HT1080 (cell line): Measurements from ENCODE around the gene CTDSP1. TPM values are rescaled to one million over a fixed set of nuclear protein-coding genes. Genes with fewer than 3 reads are reported as not detected.
A peak's percentile ranks its signal among the peaks of the same experiment; 100 is the strongest.

Experiments
- DNase-seq: peaks from one replicate; pipeline ENCODE4 v3.0.0-alpha.2; 2015; ENCODE audit warnings: low read depth
- total RNA-seq: library from RNA; depleted of rRNA; stranded (reverse); fragments of >200 nt; shearing (Covaris generic); gene quantifications from 2 replicates; pipeline ENCODE4 v1.2.3, GENCODE V29; 2014

The CTDSP1 gene
- total RNA-seq, 1 experiment from 2014 or later = 61.2 TPM

DNA sequence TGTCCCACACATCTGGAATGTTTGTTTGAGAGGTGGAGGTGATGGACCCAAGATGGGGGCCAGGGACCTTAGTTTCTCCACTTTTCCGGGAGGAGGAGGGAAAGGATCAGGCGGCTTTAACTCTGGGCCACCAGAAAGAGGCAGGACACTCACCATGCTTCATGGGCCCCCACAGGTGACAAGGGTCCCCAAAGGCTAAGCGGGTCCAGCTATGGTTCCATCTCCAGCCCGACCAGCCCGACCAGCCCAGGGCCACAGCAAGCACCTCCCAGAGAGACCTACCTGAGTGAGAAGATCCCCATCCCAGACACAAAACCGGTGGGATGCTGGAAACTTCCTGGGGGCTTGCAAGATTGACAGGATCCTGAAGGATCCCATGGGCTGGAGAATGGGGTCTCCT is 16.9 kb upstream of the CTDSP1 start:
- DNase-seq = no peak

DNA sequence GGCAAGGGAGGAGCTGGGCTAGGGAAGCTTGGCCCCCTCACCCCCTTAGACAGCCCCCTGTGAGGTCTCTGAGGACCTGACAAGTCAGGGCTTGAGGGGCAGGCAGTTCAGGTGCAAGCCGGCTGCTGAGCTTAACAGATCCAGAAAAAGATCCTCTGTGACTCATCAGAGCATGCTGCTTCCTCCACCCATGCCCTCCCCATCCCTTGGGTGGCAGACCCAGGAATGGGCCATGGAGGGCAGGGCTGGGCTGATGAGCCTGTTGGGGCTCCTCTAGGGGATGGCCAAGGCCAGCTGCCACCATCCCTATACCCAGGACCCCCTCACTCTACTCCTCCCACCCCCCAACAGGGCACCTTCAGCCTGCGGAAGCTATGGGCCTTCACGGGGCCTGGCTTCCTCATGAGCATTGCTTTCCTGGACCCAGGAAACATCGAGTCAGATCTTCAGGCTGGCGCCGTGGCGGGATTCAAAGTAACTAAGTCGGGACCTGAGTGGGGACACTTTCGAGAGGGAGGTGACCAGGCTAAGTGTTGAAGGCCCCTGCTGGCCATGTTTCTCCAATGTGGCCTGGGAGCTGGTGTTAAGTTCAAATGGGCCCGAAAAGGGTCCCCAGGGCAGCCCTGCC is 15.7 kb upstream of the CTDSP1 start:
- peak; percentile 44 for DNase-seq

DNA sequence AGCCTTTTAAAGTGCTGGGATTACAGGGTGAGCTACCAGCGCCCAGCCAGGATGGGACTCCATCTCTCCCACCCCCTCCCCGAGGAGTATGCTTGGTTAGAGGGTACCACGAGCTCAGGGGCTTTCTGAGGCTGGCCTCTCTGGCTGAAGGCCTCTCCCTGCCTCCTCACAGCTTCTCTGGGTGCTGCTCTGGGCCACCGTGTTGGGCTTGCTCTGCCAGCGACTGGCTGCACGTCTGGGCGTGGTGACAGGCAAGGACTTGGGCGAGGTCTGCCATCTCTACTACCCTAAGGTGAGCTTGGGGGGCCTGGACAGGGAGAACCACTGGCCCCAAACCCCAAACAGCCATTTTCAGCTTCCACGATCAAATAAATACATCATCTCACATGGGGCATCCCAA is 14.7 kb upstream of the CTDSP1 start:
- DNase-seq = no peak

DNA sequence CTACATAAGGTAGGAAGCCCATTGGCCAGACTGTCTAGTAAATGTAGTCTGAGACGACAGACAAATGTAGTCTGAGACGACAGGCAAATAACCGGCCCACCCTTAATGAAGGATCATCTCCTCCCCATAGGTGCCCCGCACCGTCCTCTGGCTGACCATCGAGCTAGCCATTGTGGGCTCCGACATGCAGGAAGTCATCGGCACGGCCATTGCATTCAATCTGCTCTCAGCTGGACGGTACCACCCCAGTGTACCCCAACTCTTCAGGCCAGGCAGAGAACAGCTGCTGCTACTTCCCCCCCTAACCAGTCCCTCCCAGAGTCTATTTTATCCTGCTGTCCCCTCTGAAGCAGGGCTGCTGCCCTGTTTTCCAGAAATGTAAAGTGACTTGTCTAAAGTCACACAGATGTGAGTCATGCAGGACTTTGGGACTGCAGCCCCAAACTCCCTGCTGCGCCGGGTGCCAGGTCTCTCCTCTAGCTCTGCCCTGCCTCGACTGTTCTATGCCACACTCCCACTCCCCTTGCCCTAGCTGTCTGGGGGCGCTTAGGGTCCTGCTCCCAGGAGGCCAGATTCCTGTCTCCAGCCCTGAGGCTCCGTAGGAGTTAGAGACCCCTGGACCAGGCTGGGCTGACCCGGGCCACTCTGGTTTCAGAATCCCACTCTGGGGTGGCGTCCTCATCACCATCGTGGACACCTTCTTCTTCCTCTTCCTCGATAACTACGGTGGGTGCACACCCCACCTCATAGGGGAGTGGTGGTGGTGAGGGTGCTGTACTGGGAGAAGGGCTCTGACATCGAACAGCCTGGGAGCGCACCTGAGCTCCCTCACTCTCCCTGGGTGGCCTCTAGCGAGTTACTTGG is 12.9 kb upstream of the CTDSP1 start:
- no peak for DNase-seq

DNA sequence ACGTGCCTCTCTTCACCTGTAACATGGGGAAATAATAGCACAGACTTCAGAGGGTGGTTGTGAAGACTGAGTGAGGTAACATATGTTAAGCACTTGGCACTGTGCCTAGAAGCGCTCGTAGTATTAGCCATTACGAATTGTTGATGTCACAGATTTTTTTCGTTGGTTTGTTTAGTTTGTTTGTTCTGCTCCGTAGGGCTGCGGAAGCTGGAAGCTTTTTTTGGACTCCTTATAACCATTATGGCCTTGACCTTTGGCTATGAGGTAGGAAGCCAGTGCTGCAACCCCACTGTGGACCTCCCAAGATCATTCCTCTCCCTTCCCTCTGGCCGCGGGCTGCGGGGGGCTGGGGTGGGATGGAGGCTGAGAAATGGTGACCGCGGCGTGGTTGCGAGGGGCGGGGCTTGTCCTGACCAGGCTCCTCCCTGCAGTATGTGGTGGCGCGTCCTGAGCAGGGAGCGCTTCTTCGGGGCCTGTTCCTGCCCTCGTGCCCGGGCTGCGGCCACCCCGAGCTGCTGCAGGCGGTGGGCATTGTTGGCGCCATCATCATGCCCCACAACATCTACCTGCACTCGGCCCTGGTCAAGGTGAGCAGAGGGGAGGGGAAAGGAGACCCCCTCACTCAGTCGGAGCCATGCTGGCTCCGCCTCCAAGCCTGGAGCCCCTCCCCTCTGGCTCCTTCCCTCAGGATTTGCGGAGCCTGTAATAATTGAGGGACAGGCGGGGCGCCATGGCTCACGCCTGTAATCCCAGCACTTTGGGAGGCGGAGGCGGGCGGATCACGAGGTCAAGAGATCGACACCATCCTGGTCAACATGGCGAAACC is 12.1 kb upstream of the CTDSP1 start:
- no peak for DNase-seq

DNA sequence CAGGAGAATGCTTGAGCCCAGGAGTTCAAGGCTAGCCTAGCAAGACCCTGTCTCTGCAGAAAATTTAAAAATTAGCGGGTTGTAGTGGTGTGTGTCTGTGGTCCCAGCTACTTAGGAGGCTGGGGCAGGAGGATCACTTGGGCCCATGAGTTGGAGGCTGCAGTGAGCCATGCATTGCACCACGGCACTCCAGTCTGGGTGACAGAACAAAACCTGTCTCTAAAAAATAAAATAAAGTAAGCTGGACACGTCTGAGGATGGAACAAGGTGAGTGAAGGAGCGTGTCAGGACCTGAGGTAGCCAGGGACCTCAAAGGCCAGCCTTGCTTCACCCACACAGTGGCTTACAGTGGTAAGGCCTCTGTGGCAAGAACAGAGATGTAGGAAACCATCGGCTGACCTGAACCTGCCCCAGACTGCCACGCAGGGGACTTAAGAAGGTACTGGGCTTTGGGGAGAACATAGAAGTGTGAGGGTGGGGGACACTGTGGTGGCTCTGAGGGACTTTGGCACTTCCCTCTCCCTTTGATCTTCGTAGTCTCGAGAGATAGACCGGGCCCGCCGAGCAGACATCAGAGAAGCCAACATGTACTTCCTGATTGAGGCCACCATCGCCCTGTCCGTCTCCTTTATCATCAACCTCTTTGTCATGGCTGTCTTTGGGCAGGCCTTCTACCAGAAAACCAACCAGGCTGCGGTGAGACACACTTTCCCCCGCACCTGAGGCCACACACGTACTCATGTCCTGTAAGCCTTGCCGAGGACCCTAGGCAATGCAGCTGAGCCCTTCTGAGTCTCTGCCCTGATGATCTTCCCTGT is 10.1 kb upstream of the CTDSP1 start:
- no peak for DNase-seq

DNA sequence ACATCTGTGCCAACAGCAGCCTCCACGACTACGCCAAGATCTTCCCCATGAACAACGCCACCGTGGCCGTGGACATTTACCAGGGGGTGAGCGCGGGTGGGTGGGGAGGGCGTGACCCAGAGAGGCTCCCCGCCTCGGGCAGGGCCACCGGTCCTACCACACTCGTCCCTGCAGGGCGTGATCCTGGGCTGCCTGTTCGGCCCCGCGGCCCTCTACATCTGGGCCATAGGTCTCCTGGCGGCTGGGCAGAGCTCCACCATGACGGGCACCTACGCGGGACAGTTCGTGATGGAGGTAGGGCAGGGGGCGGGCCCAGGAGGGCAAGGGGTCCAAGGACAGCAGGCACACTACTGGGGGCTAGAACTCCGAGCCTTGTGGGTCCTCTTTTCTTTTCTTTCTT is 8.5 kb upstream of the CTDSP1 start:
- DNase-seq = no peak

DNA sequence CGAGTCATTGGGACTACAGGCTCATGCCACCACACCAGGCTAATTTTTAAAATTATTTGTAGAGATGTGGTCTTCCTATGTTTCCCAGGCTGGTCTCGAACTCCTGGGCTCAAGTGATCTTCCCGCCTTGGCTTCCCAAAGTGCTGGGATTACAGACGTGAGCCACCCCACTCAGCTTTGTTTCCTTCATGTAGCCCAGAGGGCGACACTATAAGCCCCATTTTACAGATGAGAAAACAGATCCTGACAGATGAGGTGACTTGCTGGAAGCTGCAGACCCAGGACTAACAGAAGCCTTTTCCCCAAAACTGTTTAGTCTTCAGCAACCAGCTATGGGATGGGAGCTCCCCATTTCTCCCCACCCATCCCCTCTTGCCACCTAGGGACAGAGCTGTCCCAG is 7.2 kb upstream of the CTDSP1 start:
- DNase-seq = no peak

DNA sequence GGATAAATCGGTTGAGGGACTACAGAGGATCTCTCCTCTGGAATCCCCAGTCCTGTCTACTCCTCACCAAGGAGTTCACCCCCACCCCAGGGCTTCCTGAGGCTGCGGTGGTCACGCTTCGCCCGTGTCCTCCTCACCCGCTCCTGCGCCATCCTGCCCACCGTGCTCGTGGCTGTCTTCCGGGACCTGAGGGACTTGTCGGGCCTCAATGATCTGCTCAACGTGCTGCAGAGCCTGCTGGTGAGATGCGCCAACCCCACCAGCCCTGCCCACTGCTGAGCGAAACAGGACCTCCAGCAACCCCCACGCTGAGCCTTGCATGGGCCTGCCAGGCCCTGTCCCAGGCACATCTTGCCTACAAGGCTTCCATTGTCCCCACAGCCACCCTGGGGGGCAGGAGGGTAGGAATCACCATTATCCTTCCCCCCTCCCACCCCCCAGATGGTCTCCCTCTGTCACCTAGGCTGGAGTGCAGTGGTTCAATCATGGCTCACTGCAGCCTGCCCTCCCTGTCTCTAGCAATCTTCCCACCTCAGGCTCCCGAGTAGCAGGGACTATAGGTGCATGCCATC is 6.7 kb upstream of the CTDSP1 start:
- no peak for DNase-seq

DNA sequence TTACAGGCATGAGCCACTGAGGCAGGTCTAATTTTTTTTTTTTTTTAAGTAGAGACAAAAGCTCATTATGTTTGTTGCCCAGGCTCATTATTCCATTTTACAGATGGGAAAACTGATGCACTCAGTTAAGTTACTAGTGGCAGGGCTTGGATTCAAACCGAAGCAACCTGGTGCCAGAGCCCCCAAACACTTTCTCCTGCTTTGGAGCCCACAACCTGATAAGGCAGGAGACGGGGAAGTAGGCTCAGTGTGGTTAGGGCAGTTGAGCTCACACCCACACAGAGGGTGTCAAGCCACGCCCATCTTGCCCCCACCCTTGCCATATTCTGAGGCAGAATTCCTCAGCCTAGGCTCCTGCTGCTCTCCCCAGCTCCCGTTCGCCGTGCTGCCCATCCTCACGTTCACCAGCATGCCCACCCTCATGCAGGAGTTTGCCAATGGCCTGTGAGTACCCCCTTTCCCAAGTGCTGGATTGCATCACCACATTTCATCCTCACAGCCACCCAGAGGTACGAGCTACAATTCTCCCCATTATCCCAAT is 5.8 kb upstream of the CTDSP1 start:
- no peak for DNase-seq

DNA sequence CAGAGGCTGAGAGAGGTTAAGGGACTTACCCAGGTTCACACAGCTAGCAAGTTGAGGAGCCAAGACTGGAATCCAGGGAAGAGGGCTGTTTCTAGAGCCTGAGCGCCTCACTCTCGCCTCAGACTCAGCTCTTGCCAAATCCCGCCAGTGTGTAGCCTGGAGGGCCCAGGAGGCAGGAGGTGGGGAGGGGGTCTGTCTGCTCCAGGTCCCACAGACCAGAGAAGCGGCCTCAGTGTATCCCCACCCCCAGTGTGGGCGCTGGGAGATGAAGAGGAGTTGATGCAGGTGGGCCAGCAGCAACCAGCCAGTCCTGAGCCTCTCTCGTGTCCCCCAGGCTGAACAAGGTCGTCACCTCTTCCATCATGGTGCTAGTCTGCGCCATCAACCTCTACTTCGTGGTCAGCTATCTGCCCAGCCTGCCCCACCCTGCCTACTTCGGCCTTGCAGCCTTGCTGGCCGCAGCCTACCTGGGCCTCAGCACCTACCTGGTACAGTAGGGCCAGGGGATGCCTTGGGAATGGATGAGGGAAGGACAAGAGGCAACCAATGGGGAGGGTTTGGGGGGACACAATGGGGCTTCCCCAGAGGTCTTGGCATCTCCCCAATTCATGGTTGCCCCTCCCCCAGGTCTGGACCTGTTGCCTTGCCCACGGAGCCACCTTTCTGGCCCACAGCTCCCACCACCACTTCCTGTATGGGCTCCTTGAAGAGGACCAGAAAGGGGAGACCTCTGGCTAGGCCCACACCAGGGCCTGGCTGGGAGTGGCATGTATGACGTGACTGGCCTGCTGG is 5.2 kb upstream of the CTDSP1 start:
- DNase-seq = no peak

DNA sequence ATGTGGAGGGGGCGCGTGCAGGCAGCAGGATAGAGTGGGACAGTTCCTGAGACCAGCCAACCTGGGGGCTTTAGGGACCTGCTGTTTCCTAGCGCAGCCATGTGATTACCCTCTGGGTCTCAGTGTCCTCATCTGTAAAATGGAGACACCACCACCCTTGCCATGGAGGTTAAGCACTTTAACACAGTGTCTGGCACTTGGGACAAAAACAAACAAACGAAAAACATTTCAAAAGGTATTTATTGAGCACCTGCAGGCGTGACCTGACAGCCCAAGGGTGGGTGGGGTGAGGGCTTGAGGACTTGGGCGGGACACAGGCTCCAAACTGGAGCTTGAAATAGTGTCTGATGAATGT is 4.6 kb upstream of the CTDSP1 start:
- DNase-seq = no peak

DNA sequence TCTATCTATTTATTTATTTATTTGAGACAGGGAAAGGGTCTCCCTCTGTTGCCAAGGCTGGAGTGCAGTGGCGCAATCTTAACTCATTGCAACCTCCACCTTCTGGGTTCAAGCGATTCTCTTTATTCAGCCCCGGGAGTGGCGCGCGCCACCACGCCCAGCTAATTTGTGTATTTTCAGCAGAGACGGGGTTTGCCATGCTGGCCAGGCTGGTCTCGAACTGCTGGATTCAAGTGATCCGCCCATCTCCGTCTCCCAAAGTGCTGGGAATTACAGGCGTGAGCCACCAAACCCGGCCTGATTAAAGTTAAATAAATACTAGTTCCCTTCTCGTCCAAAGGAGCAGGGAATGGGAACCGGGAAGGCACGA is 4.2 kb upstream of the CTDSP1 start:
- DNase-seq = no peak

DNA sequence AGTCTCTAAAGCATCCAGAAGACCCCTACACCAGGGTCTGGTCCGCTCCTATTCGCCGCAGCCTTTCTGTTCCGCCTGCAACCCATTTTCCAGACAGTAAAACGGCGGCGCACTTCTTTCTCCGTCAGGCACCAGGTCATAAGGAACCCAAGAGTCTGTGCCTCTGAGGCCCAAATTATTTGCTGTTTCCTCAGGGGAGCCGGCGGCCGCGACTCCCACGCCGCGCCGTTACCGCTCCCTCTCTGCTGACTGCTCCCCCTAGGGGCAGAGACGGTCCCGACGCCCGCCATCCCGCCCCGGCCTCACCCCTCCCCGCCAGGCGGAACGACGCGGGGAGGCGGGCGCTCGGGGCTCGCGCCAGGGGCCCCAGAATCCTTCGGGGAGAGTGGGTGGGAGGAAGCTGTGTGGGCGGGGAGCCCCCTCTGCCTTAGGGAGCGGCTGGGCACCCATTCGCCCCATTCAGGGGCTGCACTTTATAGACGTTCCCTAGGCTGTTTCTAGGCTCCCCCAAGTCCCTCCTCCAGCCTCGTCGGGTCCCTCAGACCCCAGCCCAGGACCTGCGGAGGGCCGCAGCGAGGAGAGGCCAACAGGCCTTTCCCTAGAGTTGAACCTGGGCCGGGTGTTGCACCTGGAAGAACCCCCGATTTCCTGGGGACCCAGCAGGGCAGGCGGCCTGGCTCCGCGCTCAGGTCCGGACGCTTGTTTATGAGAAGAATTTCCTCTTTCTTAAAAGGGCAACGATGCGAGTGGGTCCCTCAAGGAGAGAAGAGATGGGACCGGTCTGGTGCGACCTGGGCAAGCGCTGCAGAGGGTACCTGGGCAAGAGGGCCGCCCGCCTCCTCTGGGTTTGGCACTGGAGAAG is 3.6 kb upstream of the CTDSP1 start:
- peak; percentile 92 for DNase-seq

DNA sequence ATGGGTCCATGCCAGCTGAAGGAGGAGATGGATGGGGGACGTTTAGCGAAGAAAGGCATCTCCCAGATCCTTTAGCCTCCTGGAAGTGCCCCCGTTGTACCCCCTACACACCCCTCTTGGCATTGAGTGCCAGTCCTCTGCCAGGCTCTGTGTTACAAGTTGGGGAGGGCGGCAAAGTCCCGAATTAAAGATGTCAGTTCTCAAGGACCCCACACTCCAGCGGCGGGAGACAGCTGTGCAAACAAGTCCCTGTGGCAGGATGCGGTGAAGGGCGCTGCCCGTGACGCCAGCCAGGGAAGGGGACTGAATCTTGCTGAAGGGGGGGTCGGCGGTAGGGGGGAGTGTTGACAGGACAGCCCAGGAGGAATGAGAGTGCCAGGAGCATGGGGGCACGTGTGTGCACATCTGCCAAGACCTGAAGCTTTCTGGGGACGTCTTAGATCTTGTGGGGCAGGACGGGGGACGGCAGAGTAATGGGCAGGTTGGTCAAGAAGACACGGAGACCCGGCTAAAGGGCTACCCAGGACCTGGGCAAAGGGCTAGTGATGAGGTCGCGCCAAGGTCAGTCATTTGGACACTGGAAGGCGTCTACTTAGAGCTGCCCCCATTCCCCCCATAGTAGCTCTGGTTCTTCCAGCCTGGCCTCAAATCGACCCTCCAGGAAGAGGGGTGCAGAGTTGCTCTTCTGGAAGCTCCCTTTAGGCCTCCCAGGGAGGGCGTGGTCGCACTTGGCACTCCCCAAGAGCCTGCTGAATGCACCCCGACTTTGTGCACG is 2.8 kb upstream of the CTDSP1 start:
- peak; percentile 66 for DNase-seq

DNA sequence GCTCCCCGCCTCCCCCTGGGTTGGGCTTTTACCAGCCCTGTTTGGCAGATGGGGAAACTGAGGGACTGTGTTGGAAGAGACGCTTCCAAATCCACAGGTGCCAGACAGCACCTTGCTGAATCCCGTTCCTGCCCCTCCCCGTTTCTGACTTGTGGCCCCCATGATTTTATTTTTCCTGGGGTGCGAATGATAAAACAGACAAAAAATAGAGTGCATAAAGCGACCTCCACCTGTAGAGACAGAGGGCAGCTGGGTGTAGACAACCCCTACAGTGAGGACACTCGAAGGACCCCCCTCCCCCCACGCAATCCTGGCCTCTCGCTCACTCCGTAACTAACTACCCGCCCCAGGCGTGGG is 2.2 kb upstream of the CTDSP1 start:
- DNase-seq = no peak

DNA sequence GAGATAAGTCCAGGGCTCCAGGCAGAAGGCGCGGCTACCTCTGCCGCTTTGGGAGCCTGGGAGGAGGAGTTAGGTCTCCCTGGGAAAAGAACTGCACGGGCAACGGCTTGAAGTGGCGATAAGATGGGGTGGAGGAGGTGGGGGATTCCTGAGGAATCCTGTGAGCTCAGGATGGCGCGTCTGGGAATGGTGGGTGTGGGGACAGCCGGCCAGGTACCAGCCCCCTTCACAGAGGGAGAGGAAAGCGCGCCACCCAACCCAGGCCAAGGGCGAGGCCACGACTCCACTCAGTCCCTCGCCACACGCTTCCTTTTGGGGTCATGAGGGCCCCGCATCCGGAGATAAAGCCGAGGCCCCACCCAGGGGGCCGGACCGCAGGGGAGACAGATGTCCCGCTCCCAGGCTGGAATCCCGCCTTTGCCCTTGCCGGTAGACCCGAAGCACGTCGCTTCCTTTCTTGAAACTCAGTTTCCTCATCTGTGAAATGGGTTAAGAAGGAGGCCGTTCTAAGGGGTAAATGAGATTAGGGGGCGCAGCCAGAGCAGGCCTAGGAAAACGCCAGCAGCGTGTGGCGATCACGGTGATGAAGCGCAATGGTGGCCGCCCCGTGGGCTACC is 1.7 kb upstream of the CTDSP1 start:
- no peak for DNase-seq
